HG03565 (cell line): ENCODE measurements around the gene ANKS6.

Experiments used
- ATAC-seq: cut with Tn5 transposase; IDR thresholded peaks from one replicate; pipeline ENCODE4 v1.9.1; 2021; ENCODE audit warnings: mild to moderate bottlenecking, moderate library complexity; ENCODE audit not compliant: unreplicated experiment

Gene ANKS6

GRCh38 chr9:98791608-98792490 lies 4.5 kb downstream of the ANKS6 start:
- ATAC-seq: no peak

GRCh38 chr9:98790842-98791607 lies 5.3 kb downstream of the ANKS6 start:
- no peak for ATAC-seq

GRCh38 chr9:98790134-98790841 lies 6.1 kb downstream of the ANKS6 start:
- no peak for ATAC-seq

GRCh38 chr9:98789483-98790133 lies 6.7 kb downstream of the ANKS6 start:
- no peak for ATAC-seq

- ATAC-seq: no peak
These were observed 8.5 kb downstream of the ANKS6 start for GRCh38 chr9:98787766-98788335.

GRCh38 chr9:98786750-98787510 lies 9.4 kb downstream of the ANKS6 start:
- no peak for ATAC-seq

- no peak for ATAC-seq
These were observed 11.2 kb downstream of the ANKS6 start for GRCh38 chr9:98784831-98785806.

GRCh38 chr9:98783518-98784226 lies 12.7 kb downstream of the ANKS6 start:
- no peak for ATAC-seq

GRCh38 chr9:98781588-98782383 lies 14.6 kb downstream of the ANKS6 start:
- ATAC-seq: no peak

GRCh38 chr9:98780059-98780749 lies 16.2 kb downstream of the ANKS6 start:
- ATAC-seq: no peak

- no peak for ATAC-seq
These were observed 17.4 kb downstream of the ANKS6 start for GRCh38 chr9:98778711-98779530.

- no peak for ATAC-seq
These were observed 18.1 kb downstream of the ANKS6 start for GRCh38 chr9:98778251-98778650.

- ATAC-seq: no peak
These were observed 18.7 kb downstream of the ANKS6 start for GRCh38 chr9:98777618-98778017.

- no peak for ATAC-seq
These were observed 20.4 kb downstream of the ANKS6 start for GRCh38 chr9:98775831-98776441.

GRCh38 chr9:98774746-98775145 lies 21.6 kb downstream of the ANKS6 start:
- ATAC-seq: no peak
